Mesendoderm (in vitro differentiated cells): ENCODE results near the gene ZBTB7C.

Source experiments
- DNase-seq: peaks from one replicate; pipeline ENCODE4 v3.0.0; 2013
- H2AK5ac ChIP-seq: 2 replicates; pipeline ENCODE4 v1.6.1; 2013; ENCODE audit warnings: low read length, inconsistent platforms
- H2BK120ac ChIP-seq: 2 replicates; pipeline ENCODE4 v1.6.1; 2013; ENCODE audit warnings: low read depth, mild to moderate bottlenecking, low read length, moderate library complexity, mixed read lengths
- H2BK15ac ChIP-seq: replicated peaks from 2 replicates; pipeline ENCODE4 v1.6.1; 2013; ENCODE audit warnings: low read depth, mild to moderate bottlenecking, moderate library complexity
- H2BK5ac ChIP-seq: 2 replicates; pipeline ENCODE4 v1.6.1; 2013; ENCODE audit warnings: low read length, inconsistent platforms
- H3K18ac ChIP-seq: 2 replicates; pipeline ENCODE4 v1.6.1; 2013; ENCODE audit warnings: mild to moderate bottlenecking, low read length, mixed read lengths
- H3K23ac ChIP-seq: one replicate; pipeline ENCODE4 v1.6.1; 2013; ENCODE audit warnings: low read length
- H3K27ac ChIP-seq: 2 replicates; pipeline ENCODE4 v1.5.1; 2013; ENCODE audit warnings: low read depth, mild to moderate bottlenecking, inconsistent platforms, low read length, moderate library complexity
- H3K27me3 ChIP-seq: 2 replicates; pipeline ENCODE4 v1.6.1; 2013; ENCODE audit warnings: low read length, control low read depth, mild to moderate bottlenecking, inconsistent platforms; ENCODE audit not compliant: insufficient read depth, poor library complexity
- H3K36me3 ChIP-seq: 2 replicates; pipeline ENCODE4 v1.6.1; 2013; ENCODE audit warnings: low read length, inconsistent platforms; ENCODE audit not compliant: control insufficient read depth, insufficient read depth
- H3K4ac ChIP-seq: one replicate; pipeline ENCODE4 v1.6.1; 2013; ENCODE audit warnings: low read depth, mild to moderate bottlenecking, low read length, moderate library complexity
- H3K4me1 ChIP-seq: 2 replicates; pipeline ENCODE4 v1.6.1; 2013; ENCODE audit warnings: low read depth, low read length, inconsistent platforms; ENCODE audit not compliant: control insufficient read depth
- H3K4me2 ChIP-seq: 2 replicates; pipeline ENCODE4 v1.6.1; 2013; ENCODE audit warnings: low read length
- H3K4me3 ChIP-seq: 2 replicates; pipeline ENCODE4 v1.5.1; 2013; ENCODE audit warnings: mild to moderate bottlenecking, low read length
- H3K56ac ChIP-seq: one replicate; pipeline ENCODE4 v1.6.1; 2013; ENCODE audit warnings: low read length
- H3K79me1 ChIP-seq: 2 replicates; pipeline ENCODE4 v1.6.1; 2013; ENCODE audit warnings: low read length, inconsistent platforms
- H3K79me2 ChIP-seq: 2 replicates; pipeline ENCODE4 v1.6.1; 2013; ENCODE audit warnings: mild to moderate bottlenecking, low read length; ENCODE audit not compliant: control insufficient read depth, insufficient read depth
- H3K9ac ChIP-seq: 2 replicates; pipeline ENCODE4 v1.6.1; 2013; ENCODE audit warnings: low read length, inconsistent platforms
- H4K5ac ChIP-seq: one replicate; pipeline ENCODE4 v1.6.1; 2013; ENCODE audit warnings: low read length
- H4K8ac ChIP-seq: one replicate; pipeline ENCODE4 v1.6.1; 2013; ENCODE audit warnings: low read depth, mild to moderate bottlenecking, control low read depth, low read length, moderate library complexity
- WGBS: extraction: QIAGEN DNeasy Blood & Tissue Kit; methylation state at CpG from one replicate; pipeline ENCODE4 v1.1.7; 2013; ENCODE audit warnings: low lambda C conversion rate, missing lambda C conversion rate; ENCODE audit not compliant: insufficient coverage; ENCODE audit errors: extremely low coverage; 5-methylcytosine and 5-hydroxymethylcytosine counted together

The ZBTB7C gene

GRCh38 chr18:48405978-48406377 lies 3.2 kb downstream of the ZBTB7C start:
- no peaks in the 10 kb centered on the region for H3K79me1 ChIP-seq
- DNase-seq: no peak
- H3K4me1 ChIP-seq: peaks cover 3% of the 10 kb centered on the region
- peaks cover 23% of the 10 kb centered on the region for H3K27me3 ChIP-seq
- no peak overlapping the region for H2BK5ac ChIP-seq
- WGBS: no CpG with 5 or more reads among the region's 6 CpGs
- H3K27ac ChIP-seq: no peak overlapping the region
- no peak overlapping the region for H2BK15ac ChIP-seq
- H4K5ac ChIP-seq: no peak overlapping the region
- no peak overlapping the region for H3K4me2 ChIP-seq
- H3K4ac ChIP-seq: no peak overlapping the region
- no peak overlapping the region for H3K18ac ChIP-seq
- no peak overlapping the region for H3K56ac ChIP-seq
- H4K8ac ChIP-seq: no peak overlapping the region
- no peaks in the 10 kb centered on the region for H3K79me2 ChIP-seq
- no peak overlapping the region for H3K23ac ChIP-seq
- H2AK5ac ChIP-seq: no peak overlapping the region
- H3K9ac ChIP-seq: no peak overlapping the region
- no peaks in the 10 kb centered on the region for H3K36me3 ChIP-seq
- no peak overlapping the region for H3K4me3 ChIP-seq
- H2BK120ac ChIP-seq: no peak overlapping the region

- H3K4ac ChIP-seq: no peak overlapping the region
- no peak overlapping the region for H3K27ac ChIP-seq
- peak; percentile 14 for DNase-seq
- H3K79me2 ChIP-seq: no peaks in the 10 kb centered on the region
- H2BK5ac ChIP-seq: no peak overlapping the region
- no peak overlapping the region for H3K56ac ChIP-seq
- H3K27me3 ChIP-seq: peaks cover 21% of the 10 kb centered on the region
- H3K9ac ChIP-seq: no peak overlapping the region
- H2AK5ac ChIP-seq: no peak overlapping the region
- no peak overlapping the region for H4K8ac ChIP-seq
- H3K18ac ChIP-seq: no peak overlapping the region
- WGBS: no CpG with 5 or more reads among the region's 8 CpGs
- H3K4me2 ChIP-seq: no peak overlapping the region
- peaks cover 3% of the 10 kb centered on the region for H3K4me1 ChIP-seq
- H4K5ac ChIP-seq: no peak overlapping the region
- no peak overlapping the region for H3K4me3 ChIP-seq
- H2BK120ac ChIP-seq: no peak overlapping the region
- no peak overlapping the region for H2BK15ac ChIP-seq
- no peaks in the 10 kb centered on the region for H3K36me3 ChIP-seq
- H3K79me1 ChIP-seq: no peaks in the 10 kb centered on the region
- no peak overlapping the region for H3K23ac ChIP-seq
Measured at GRCh38 chr18:48404716-48405507, 4.3 kb downstream of the ZBTB7C start.

DNA sequence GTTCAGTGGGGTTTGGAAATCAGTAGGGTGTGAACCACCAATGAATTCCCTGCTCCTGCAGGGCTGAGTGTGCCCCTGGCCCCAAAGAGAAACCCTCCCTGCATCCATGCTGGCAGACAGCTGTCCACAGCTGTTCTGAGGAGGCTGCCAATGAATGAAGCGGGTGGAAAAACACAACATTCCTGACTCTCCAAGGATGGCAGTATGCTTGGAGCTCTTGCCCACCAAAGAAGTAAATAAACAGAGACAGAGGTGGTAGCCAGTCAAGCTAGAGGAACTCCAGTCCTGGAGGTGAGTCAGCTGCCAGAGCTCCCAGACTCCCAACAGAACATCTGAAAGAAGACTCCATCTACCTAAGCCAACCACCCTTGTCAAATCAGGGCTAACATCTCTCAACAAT lies 6.2 kb downstream of the ZBTB7C start:
- Histone ChIP-seq H3K27ac (no peak overlapping the region), H3K27me3 (peaks cover 12% of the 10 kb centered on the region)

DNA sequence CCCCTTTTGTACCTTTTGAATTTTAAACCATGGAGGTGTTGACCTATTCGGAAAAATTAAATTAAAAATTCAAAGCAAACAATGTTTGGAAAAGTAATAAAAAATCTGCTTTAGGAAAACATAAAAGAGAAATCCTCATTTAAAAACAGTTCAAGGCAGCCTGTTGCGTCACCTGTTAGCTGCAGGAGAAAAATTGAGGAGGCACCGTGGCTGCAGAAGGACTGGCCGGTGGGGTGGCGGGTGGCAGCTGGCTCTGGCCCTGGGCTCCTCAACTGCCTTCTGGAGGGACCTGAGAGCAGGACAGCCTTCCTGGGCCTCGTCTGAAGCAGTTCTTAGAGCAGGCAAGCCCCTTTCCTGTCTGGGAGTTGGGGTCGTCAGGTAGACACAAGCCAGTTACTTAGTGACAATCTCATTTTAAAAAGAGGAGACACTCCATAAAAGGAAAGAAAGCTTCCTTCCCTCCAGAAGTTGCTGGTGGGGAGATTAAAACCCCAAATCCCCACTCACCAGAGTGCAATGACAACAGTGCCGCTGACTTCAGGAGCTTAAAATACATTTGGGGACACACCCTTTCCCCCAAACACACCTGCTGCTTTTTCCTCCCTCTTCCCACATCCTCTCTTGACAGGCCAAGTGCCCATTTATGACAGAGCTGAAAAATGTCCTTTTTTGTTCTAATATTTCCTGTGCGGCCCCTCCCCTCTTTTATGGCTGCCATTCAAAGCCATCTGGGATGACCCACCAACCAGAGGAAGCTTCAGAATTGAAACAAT lies 9.7 kb downstream of the ZBTB7C start:
- Histone ChIP-seq H2AK5ac (no peak overlapping the region), H3K4ac (no peak overlapping the region), H3K23ac (no peak overlapping the region), H3K27ac (no peak overlapping the region), H3K4me3 (no peak overlapping the region), H3K56ac (no peak overlapping the region), H4K8ac (no peak overlapping the region), H3K79me2 (no peaks in the 10 kb centered on the region), H3K36me3 (no peaks in the 10 kb centered on the region), H3K9ac (no peak overlapping the region), H3K79me1 (no peaks in the 10 kb centered on the region), H4K5ac (no peak overlapping the region), H2BK15ac (no peak overlapping the region), H2BK5ac (no peak overlapping the region), H3K4me2 (no peak overlapping the region), H3K18ac (no peak overlapping the region), H3K4me1 (peaks cover 3% of the 10 kb centered on the region), H2BK120ac (no peak overlapping the region), H3K27me3 (no peaks in the 10 kb centered on the region)
- no CpG with 5 or more reads among the region's 9 CpGs for WGBS
- DNase-seq: no peak

More for the DNA sequence above, 6.2 kb downstream of the ZBTB7C start:
- WGBS: no CpG with 5 or more reads among the region's 1 CpG
- H4K5ac ChIP-seq: no peak overlapping the region
- H3K4me1 ChIP-seq: peaks cover 3% of the 10 kb centered on the region
- H2BK120ac ChIP-seq: no peak overlapping the region
- no peak overlapping the region for H2BK15ac ChIP-seq
- peak; percentile 16 for DNase-seq
- H2AK5ac ChIP-seq: no peak overlapping the region
- no peak overlapping the region for H3K4me2 ChIP-seq
- H3K9ac ChIP-seq: no peak overlapping the region
- H3K18ac ChIP-seq: no peak overlapping the region
- H3K79me2 ChIP-seq: no peaks in the 10 kb centered on the region
- H3K79me1 ChIP-seq: no peaks in the 10 kb centered on the region
- H3K4me3 ChIP-seq: no peak overlapping the region
- H3K56ac ChIP-seq: no peak overlapping the region
- no peak overlapping the region for H4K8ac ChIP-seq
- no peak overlapping the region for H2BK5ac ChIP-seq
- no peak overlapping the region for H3K23ac ChIP-seq
- H3K4ac ChIP-seq: no peak overlapping the region
- no peaks in the 10 kb centered on the region for H3K36me3 ChIP-seq

DNA sequence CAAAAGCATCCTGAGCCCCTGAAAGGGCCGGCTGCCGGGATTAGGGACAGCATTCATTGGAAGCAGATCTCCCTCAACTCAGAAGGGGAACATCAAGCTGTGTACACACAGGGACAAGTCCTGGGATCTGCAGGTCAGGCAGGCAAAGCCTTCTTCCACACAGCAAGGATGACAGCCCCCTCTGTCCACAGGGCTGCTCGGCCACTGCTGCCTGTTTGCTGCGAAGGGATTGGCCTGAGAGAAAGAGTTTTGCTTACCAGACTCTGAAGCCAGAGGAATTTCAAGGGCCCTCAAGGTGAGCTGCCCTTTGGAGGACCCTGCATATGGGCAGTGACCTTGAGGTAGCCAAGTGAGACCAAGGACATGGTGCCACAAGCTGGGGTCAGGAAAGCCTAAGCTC lies 11.1 kb downstream of the ZBTB7C start:
- Histone ChIP-seq H2AK5ac (no peak overlapping the region), H3K27ac (no peak overlapping the region), H3K79me1 (no peaks in the 10 kb centered on the region), H2BK120ac (no peak overlapping the region), H3K23ac (no peak overlapping the region), H3K9ac (no peak overlapping the region), H3K4ac (no peak overlapping the region), H4K8ac (no peak overlapping the region), H3K18ac (no peak overlapping the region), H3K4me3 (no peak overlapping the region), H2BK15ac (no peak overlapping the region), H3K4me1 (peaks cover 3% of the 10 kb centered on the region), H4K5ac (no peak overlapping the region), H3K56ac (no peak overlapping the region), H3K27me3 (no peaks in the 10 kb centered on the region), H2BK5ac (no peak overlapping the region), H3K4me2 (no peak overlapping the region), H3K36me3 (no peaks in the 10 kb centered on the region), H3K79me2 (no peaks in the 10 kb centered on the region)
- DNase-seq: no peak
- WGBS: no CpG with 5 or more reads among the region's 4 CpGs
